Dedifferentiated amniotic fluid mesenchymal stem cell (primary cell): ENCODE results near the gene MED13L.

Experiments
- DNase-seq: peaks from one replicate; pipeline ENCODE4 v3.0.0-alpha.2; 2016; ENCODE audit errors: extremely low spot score

The MED13L gene

GRCh38 chr12:115910057-115910456 is 367.4 kb downstream of the MED13L start:
- DNase-seq, result no peak
